GM18951 (cell line): ENCODE data around the gene ZNF579.

Source experiments
- POLR2A ChIP-seq: IDR thresholded peaks from 4 replicates; pipeline ENCODE4 v1.6.1; 2011; ENCODE audit warnings: mild to moderate bottlenecking; ENCODE audit not compliant: insufficient read length, insufficient read depth; ENCODE audit errors: extremely low read depth
- in situ Hi-C: fragments of 300-500 bp; cut with MboI; formaldehyde crosslinking; loops from one replicate; pipeline ENCODE4 v1.12.0; 2022; ENCODE audit warnings: low sequenced_read_pairs, mixed read lengths, inconsistent platforms; ENCODE audit not compliant: unreplicated experiment

The ZNF579 gene

DNA sequence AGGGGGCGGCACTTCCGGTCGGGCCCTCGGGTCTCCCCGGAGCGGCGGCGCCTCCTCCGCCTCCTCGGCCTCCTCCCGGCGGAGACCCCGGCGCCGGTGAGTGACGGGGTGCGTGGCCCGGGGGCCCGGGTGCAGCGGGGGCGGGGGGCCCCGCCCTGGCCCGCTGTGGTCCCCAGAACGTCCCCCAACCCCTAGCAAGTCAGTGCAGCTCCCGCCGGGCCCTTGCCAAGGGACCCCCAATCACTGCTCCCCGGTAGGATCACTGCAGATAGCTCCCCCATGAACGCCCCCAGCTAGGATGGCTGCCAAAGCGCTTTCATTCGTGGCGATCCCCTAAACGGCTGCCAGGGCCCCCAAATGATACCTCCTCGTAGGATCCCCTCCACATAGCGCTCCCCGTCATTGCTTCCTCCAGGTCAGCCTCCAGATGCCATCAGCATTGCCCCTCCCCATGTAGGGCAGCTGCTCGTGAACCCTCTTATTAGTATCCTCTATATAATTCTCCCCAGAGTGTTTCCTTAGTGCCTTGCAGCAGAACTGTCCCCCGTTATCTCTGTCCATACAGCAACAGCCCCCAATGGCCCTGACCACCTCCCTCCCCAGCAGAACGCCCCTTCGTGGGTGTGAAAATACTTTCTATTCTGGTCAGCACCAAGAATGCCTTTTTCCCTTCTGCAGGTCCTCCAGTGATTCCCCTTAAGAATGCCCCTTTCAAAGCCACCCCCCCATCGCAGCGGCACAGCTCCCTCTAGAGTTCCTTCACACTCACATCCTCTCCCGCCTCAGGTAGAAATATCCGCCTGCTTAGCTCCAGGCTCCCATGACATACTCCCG, 25.2 kb upstream of the ZNF579 start, which contains the start of gene ZNF865:
Gene ZNF865, plus strand, starts transcription at position 11 of the 834 bp plus-strand sequence. CDS start 7,972 bp downstream, outside the sequence.
- TF ChIP-seq POLR2A, result peak; percentile 40
- in situ Hi-C loops, result no loop called here

DNA sequence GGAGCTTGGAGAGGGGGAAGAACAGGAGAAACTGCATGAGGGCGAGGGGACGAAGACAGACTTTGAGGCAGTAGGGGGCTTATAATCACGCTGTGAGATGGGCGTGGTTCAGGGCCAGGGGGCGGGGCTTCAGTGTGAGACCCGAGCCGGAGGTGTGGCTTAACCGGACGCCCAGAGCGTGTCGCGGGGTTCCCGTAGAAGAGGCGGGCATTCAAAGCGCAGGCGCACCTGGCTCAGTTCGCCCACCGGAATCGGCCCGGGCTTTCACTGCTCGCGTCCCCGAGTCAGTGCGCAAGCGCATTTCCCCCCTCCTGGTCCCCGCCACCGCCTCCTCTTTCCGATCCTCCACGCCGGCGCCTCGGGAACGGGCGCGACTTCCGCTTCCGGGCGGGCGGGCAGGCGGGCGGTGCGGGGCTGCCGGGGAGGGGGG, 24.6 kb upstream of the ZNF579 start:
- TF ChIP-seq POLR2A, result peak; percentile 59
- in situ Hi-C loops, result no loop called here

DNA sequence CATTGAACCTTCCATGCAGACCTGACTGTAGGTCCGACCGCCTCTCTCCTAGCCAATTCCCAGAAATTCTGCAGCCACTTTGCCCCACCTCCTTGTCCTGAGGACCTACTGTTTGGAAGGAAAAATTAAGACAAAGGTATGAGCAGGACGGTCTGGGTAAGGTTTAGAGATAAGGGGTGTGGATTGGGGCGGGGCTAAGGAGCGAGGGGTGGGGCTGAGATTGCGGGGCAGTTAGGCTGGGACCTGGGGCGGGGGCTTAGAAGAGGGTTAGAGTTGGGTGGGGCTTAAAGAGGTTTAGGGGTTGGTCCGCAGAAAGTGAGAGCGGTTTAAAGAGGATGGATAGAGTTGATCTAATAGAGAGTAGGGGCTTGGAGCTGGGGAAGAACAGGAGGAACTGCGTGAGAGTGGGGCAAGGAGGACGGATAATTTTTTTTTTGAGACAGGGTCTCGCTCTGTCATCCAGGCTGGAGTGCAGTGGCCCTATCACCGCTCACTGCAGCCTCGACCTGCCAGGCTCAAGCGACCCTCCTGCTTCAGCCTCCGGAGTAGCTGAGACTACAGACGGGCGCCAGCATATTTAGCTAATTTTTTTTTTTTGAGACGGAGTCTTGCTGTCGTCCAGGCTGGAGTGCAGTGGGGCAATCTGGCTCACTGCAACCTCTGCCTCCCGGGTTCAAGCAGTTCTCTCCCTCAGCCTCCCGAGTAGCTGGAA, 23.1 kb upstream of the ZNF579 start:
- in situ Hi-C loops, result no loop called here
- TF ChIP-seq POLR2A, result no peak

DNA sequence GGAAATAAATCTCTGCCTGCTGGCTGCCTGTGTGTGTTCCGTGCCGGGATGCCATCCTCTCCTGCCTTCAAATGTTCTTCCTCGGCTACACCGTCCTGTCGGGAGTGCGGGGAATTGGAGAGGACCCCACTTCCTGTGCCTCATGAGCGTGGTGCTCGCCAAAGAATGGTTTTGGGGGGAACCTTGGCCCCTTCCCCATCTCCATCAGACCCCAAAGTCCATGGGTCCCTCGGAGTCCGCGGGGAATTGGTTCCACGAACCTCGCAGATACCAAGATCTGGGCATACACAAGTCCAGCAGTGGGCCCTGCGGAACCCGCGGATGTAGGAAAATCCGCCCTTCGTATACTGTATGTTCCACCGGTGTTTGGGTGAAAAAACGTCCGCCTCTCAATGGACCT, 22.5 kb upstream of the ZNF579 start:
- no peak for TF ChIP-seq POLR2A
- in situ Hi-C loops, result no loop called here

DNA sequence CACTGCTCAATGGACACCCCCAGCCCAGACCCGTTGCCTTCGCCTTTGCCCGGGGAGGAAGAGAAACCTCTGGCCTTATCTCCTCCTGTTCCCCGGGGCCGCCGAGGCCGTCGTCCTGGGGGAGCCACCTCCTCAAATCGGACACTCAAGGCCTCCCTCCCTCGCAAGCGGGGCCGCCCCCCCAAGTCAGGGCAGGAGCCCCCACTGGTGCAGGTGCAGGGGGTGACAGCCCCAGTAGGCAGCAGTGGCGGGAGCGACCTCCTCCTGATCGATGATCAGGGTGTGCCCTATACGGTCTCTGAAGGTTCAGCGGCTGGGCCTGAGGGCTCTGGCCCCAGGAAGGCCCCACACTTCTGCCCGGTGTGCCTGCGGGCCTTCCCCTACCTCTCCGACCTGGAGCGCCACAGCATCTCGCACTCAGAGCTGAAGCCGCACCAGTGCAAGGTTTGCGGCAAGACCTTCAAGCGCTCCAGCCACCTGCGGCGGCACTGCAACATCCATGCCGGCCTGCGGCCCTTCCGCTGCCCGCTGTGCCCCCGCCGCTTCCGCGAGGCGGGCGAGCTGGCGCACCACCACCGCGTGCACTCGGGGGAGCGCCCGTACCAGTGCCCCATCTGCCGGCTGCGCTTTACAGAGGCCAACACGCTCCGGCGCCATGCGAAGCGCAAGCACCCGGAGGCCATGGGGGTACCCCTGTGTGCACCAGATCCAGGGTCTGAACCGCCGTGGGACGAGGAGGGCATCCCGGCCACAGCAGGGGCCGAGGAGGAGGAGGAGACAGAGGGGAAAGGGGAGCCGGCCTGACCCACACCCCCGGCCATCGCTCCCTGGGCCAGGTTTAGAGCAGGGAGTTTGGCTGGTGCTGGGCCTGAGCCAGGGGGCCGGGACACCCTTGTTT, 21.7 kb upstream of the ZNF579 start:
- TF ChIP-seq POLR2A, result no peak
- in situ Hi-C loops, result no loop called here

DNA sequence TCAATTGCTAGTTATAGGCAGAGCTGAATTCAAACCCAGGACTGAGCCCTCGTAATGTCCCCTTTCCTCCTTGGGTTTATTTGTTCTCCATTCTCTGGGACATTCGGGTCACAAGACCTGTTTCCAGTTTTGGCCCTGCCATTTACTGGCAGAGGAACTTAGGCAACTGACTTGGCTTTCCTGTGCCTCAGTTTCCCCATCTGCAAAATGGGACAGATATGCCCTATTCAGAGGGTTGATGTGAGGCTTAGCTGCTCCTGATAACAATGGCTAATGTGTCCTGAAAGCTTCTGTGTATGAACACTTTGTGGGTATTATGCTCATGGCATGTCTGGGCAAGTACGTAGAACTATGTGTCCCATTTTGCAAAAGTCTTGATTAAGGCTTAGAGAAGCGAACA, 20.4 kb upstream of the ZNF579 start:
- TF ChIP-seq POLR2A, result no peak
- in situ Hi-C loops, result no loop called here

- in situ Hi-C loops, result no loop called here
- TF ChIP-seq POLR2A, result peak; percentile 53
Observed at GRCh38 chr19:55600662-55601028, 20.0 kb upstream of the ZNF579 start.

DNA sequence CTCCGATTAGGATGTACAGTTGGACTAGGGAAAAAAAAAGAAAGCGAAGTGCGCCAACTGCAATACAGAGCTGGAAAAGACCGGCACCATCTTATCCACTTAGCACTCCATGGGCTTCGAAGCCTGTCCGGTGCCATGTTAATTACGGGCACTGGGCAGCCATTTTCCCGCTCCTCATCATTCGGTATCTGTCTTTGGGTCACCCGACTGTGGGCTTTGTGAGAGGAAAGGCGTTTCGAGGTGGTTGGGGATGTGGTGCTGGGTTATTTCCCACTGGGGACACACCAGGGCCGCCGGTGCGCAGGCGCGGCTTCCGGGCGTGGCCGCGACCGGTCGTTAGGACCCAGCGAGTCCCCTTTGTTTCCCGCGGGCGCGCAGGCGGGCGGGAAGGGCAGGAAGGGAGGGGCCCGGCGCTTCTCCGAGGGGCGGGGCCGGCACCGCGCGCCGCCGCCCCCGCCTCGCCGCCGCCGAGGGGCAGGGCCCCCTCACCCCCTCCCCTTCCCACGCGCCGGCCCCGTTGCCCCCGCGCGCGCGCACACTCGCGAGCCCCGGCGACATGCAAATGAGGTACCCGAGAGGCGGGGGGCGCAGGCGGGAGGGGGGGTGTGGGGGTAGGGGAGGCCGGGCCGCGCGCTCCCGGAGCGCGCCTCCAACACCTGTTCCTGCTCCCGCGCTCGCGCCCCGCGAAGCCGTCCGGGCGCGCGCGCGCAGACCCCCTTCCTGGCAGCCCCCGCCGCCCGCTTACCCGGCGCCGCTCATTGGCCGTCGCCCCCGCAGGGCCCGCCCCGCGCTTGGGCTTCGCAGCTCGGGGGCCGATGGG, 19.4 kb upstream of the ZNF579 start, which contains the start of gene ZNF524:
Gene ZNF524, plus strand, starts transcription at position 447 of the 820 bp plus-strand sequence. CDS start 1,825 bp downstream, outside the sequence.
- peak; percentile 41 for TF ChIP-seq POLR2A
- in situ Hi-C loops, result no loop called here

GRCh38 chr19:55599468-55599841, 18.8 kb upstream of the ZNF579 start, which contains the start of gene FIZ1:
TSS of gene FIZ1 (minus strand) at chr19:55599517. CDS start at chr19:55597865, 1,652 bp downstream.
- in situ Hi-C loops, result no loop called here
- TF ChIP-seq POLR2A, result no peak

- in situ Hi-C loops, result no loop called here
- peak; percentile 66 for TF ChIP-seq POLR2A
Observed at GRCh38 chr19:55598719-55599467, 18.2 kb upstream of the ZNF579 start.

DNA sequence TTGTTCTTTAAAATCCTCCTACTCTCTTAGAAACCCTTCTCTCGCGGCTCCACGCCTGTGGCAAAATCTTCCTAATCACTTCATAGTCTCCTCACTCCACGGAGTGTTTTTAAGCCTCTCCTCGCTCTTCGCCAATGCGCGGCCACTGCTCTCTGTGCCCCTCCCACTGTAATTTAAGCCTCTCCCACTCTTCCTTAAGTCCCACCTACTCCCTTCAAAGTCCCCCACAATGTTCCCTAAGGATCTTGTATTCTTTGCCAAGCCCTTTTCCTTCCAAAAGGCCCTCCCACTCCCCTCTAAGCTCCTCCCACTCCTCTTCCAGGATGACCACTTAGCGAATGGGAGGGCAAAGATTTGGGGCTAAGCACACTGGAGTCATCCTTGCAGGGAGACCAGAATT, 17.4 kb upstream of the ZNF579 start:
- in situ Hi-C loops, result no loop called here
- TF ChIP-seq POLR2A, result no peak
